Measurements from ENCODE around the gene CENPH.
"Not testable (repeated sequence)": the region's sequence is repeated elsewhere in the genome, so short reads cannot be mapped to it uniquely, and the experiment has no call there.

Gene CENPH, protein sequence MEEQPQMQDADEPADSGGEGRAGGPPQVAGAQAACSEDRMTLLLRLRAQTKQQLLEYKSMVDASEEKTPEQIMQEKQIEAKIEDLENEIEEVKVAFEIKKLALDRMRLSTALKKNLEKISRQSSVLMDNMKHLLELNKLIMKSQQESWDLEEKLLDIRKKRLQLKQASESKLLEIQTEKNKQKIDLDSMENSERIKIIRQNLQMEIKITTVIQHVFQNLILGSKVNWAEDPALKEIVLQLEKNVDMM

DNA sequence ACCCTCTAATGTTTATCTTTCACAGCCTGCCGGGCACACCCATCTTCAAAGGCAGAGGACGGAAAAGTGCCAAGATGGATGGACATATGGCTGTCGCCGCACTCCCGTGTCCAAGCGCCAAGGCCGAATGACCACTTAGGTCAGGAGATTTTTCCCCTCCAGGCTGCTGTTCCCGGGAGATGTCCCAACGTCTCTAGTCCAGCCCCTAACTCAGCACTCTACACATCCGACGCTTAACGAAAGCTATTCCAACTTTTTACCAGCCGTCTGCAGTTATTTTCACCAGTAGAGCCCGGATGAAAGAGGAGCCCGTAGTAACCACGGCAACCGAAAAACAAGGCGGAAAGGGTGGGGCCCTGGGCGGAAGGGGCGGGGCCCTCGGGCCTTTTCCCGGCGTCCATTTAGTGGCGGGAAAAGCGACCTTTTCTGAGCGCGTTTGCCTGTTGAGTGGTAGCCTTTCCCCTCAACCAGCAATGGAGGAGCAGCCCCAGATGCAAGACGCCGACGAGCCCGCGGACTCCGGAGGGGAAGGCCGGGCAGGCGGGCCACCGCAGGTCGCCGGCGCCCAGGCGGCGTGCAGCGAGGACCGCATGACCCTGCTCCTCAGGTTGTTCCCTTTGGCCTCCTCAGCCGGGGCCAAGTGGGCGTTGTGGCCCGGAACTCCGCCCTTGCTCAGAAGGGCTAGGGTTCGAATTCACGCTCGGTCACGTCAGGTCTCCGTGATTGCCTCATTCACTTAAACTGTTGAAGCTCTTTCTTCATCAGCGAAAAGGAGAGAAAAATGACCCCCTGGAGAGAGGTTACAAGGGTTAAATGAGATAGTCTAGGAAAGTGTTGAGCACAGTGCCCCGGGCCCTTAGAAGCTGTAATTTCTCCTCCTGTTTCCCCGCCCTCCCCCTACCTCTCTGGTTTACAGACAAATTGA, at the start of gene CENPH:
Gene CENPH (plus strand): TSS at position 422 of the 925 bp plus-strand sequence. CDS start 52 bp downstream, at position 474.
- DNase-seq (ENCODE audit: low read depth, low spot score), result peak; percentile 55

- DNase-seq (ENCODE audit: low read depth, low spot score), result not testable (repeated sequence)
Measured at GRCh38 chr5:69140239-69140638, 49.1 kb upstream of the CENPH start.

DNA sequence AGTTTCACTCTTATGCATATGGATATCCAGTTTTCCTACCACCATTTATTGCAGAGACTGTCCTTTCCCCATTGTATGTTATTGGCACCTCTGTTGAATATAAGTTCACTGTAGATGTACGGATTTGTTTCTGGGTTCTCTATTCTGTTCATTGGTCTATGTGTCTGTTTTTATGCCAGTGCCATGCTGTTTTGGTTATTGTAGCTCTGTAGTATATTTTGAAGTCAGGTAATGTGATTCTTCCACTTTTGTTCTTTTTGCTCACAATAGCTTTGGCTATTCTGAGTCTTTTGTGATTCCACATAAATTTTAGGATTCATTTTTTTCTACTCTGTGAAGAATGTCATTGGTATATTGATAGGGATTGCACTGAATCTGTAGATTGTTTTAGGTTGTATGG, 48.6 kb upstream of the CENPH start:
- no peak for DNase-seq (ENCODE audit: low read depth, low spot score)

DNA sequence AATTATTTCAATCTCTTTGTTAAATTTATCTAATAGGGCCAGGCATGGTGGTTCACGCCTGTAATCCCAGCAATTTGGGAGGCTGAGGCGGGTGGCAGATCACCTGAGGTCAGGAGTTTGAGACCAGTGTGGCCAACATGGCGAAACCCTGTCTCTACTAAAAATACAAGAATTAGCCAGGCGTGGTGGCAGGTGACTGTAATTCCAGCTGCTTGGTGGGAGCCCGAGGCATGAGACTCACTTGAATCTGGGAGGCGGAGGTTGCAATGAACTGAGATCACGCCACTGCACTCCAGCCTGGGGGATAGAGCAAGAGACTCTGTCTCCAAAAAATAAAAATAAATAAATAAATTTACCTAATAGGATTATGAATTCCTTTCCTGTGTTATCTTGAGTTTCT, 40.8 kb upstream of the CENPH start:
- DNase-seq (ENCODE audit: low read depth, low spot score), result not testable (repeated sequence)

DNA sequence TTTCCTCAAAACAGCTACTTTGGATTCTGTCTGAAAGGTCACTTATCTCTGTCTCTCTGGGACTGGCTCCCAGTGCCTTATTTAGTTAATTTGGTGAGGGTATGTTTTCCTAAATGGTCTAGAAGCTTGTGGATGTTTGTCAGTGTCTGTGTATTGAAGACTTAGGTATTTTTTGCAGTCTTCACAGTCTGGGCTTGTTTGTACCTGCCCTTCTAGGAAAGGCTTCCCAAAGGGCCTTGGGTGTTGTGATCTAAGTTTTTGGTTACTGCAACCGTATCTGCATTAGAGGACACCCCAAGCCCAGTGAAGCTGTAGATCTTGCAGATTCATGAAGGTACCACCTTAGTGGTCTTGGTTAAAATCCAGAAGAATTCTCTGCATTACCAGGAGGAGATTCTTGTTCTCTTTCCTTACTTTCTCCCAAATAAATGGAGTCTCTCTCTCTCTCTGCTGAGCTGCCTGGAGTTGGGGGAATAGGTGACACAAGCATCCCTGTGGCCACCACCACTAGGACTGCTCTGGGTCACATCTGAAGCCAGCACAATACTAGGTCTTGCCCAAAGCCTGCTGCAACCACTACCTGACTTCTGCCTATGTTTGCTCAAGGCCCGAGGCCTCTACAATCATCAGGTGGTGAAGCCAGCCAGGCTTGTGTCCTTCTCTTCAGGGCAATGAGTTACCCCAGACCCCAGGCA, 40.3 kb upstream of the CENPH start:
- no peak for DNase-seq (ENCODE audit: low read depth, low spot score)

DNA sequence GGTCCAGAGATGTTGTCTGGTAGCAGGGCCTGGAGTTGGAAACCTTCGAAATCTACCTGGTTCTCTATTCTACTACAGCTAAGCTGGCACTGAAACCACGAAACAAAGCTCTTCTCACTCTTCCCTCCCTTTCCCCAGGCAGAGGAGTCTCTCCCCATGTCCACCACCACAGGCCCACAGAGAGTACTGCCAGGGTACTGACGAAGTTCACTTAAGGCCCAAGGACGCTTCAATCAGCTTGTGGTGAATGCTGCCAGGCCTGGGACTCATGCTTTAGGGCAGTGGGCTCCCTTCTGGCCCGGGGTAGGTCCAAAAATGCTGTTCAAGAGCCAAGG, 39.7 kb upstream of the CENPH start:
- DNase-seq (ENCODE audit: low read depth, low spot score), result no peak

GRCh38 chr5:69152731-69153130, 36.7 kb upstream of the CENPH start:
- no peak for DNase-seq (ENCODE audit: low read depth, low spot score)

- no peak for DNase-seq (ENCODE audit: low read depth, low spot score)
Measured at GRCh38 chr5:69156456-69156855, 32.9 kb upstream of the CENPH start.

DNA sequence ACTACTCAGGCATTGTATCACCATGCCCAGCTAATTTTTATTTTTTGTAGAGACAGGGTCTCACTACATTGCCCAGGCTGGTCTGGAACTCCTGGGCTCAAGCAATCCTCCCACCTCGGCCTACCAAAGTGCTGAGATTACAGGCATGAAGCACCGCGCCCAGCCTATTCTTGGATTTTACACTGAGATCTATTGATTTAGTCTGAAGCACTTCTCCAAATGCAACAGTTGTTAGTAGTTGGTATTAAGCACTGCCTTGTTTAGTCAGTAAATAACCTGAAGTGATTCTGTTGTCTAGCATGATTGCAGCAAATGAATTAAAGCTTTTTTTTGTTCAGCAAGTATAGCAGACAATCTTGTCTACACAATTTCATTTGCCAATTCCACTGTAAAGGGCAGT, 31.3 kb upstream of the CENPH start:
- no peak for DNase-seq (ENCODE audit: low read depth, low spot score)

- no peak for DNase-seq (ENCODE audit: low read depth, low spot score)
Measured at GRCh38 chr5:69160651-69161050, 28.7 kb upstream of the CENPH start.

- peak; percentile 91 for DNase-seq (ENCODE audit: low read depth, low spot score)
Measured at GRCh38 chr5:69166686-69167492, 22.5 kb upstream of the CENPH start, which contains the start of gene CCNB1. Gene CCNB1, plus strand, starts transcription at chr5:69167150. Its CDS starts 113 bp downstream, at chr5:69167263.

DNA sequence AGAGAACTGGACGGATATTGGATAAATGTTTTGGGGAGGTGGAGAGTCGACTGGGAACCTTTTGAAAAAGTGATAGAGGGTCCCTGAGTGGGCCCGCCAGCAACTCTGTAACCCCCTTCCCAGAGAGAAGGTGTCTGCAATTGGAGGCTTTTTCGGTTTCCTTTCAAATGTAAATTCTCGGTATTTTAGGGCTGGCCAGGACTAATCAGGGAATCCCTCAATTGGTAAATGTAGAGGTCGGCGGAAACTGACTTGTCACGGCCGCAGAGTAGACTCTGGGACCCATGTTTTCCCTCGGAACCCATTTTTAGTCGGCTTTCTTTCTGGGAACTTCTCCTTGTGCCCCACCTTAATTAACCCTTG, 21.9 kb upstream of the CENPH start:
- no peak for DNase-seq (ENCODE audit: low read depth, low spot score)

GRCh38 chr5:69167929-69168328, 21.5 kb upstream of the CENPH start:
- DNase-seq (ENCODE audit: low read depth, low spot score), result no peak

- no peak for DNase-seq (ENCODE audit: low read depth, low spot score)
Measured at GRCh38 chr5:69170495-69170894, 18.9 kb upstream of the CENPH start.

DNA sequence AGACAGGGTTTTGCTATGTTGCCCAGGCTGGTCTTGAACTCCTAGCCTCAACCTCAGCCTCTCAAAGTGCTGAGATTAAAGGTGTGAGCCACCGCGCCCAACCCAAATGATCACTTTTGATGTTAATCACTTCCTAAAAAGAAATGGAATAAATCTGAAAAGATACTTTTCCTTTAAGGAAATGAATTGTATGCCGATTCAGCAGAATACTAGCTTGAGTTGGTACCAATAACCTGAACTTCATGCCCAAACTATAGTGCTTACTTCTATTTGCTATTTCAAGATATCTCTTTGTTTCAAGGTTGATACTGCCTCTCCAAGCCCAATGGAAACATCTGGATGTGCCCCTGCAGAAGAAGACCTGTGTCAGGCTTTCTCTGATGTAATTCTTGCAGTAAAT, 18.4 kb upstream of the CENPH start:
- DNase-seq (ENCODE audit: low read depth, low spot score), result no peak

DNA sequence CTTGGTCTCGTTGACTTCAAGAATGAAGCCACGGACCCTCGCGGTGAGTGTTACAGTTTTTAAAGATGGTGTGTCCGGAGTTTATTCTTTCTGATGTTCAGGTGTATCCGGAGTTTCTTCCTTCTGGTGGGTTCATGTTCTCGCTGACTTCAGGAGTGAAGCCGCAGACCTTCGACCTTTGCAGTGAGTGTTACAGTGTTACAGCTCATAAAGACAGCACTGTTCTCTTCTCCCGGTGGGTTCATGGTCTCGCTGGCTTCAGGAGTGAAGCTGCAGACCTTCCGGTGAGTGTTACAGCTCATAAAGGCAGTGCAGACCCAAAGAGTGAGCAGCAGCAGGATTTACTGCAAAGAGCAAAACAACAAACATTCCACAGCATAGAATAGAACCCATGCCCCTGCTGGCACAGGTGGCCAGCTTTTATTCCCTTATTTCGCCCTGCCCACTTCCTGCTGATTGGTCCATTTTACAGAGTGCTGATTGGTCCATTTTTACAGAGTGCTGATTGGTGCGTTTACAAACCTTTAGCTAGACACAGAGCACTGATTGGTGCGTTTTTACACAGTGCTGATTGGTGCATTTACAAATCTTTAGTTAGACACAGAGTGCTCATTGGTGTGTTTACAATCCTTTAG, 7.6 kb upstream of the CENPH start:
- not testable (repeated sequence) for DNase-seq (ENCODE audit: low read depth, low spot score)

GRCh38 chr5:69184621-69185020, 4.8 kb upstream of the CENPH start:
- DNase-seq (ENCODE audit: low read depth, low spot score), result no peak

- DNase-seq (ENCODE audit: low read depth, low spot score), result no peak
Measured at GRCh38 chr5:69187342-69187741, 2.0 kb upstream of the CENPH start.

- no peak for DNase-seq (ENCODE audit: low read depth, low spot score)
Measured at GRCh38 chr5:69188811-69189161, 597 bp upstream of the CENPH start.

- DNase-seq (ENCODE audit: low read depth, low spot score), result no peak
Measured at GRCh38 chr5:69202497-69202896, 13.1 kb downstream of the CENPH start.

DNA sequence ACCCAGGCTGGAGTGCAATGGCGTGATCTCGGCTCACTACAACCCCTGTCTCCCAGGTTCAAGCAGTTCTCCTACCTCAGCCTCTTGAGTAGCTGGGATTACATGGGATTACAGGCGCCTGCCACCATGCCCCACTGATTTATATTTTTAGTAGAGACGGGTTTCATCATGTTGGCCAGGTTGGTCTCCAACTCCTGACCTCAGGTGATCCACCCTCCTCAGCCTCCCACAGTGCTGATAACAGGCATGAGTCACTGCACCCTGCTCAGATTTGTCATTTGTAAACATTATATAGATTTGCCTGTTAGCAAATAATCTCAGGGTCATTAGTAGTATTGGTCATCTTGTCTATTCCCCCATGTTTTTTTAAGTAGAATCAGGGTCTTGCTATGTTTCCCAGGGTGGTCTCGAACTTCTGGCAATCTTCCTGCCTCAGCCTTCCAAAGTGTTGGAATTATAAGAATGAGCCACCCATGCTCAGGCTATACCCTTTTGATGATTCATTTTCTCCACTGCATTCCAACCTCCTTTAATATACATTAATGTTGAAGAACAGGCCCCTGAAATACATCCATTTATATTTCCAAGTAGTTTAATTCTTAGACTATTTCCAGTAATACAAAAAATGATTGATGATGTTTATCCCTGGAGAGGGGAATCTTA, 17.3 kb downstream of the CENPH start:
- DNase-seq (ENCODE audit: low read depth, low spot score), result no peak

Measured in brain pericyte (primary cell).